GM18505 (cell line): ENCODE measurements around the gene DNLZ.

ENCODE experiments used
- ATAC-seq: cut with Tn5 transposase; IDR thresholded peaks from one replicate; pipeline ENCODE4 v1.9.1; 2021; ENCODE audit not compliant: unreplicated experiment
- POLR2A ChIP-seq: IDR thresholded peaks from 4 replicates; pipeline ENCODE4 v1.6.1; 2011; ENCODE audit warnings: borderline replicate concordance; ENCODE audit not compliant: insufficient read depth, insufficient read length; ENCODE audit errors: extremely low read depth

Gene DNLZ

GRCh38 chr9:136343121-136343883 lies 20.2 kb downstream of the DNLZ start:
- TF ChIP-seq POLR2A: no peak
- ATAC-seq: no peak

GRCh38 chr9:136342181-136343120 lies 21.1 kb downstream of the DNLZ start:
- ATAC-seq: no peak
- no peak for TF ChIP-seq POLR2A

GRCh38 chr9:136341769-136342168 lies 21.8 kb downstream of the DNLZ start:
- ATAC-seq: no peak
- TF ChIP-seq POLR2A: no peak

- no peak for ATAC-seq
- TF ChIP-seq POLR2A: no peak
These were observed 22.4 kb downstream of the DNLZ start for GRCh38 chr9:136341042-136341655.

- no peak for TF ChIP-seq POLR2A
- no peak for ATAC-seq
These were observed 23.0 kb downstream of the DNLZ start for GRCh38 chr9:136340356-136341041.

- no peak for ATAC-seq
- no peak for TF ChIP-seq POLR2A
These were observed 23.6 kb downstream of the DNLZ start for GRCh38 chr9:136339958-136340310.

- TF ChIP-seq POLR2A: no peak
- ATAC-seq: no peak
These were observed 24.2 kb downstream of the DNLZ start for GRCh38 chr9:136339173-136339957.

- ATAC-seq: no peak
- TF ChIP-seq POLR2A: no peak
These were observed 25.0 kb downstream of the DNLZ start for GRCh38 chr9:136338511-136338910.

GRCh38 chr9:136337416-136338395 lies 25.8 kb downstream of the DNLZ start:
- no peak for TF ChIP-seq POLR2A

GRCh38 chr9:136336881-136337280 lies 26.7 kb downstream of the DNLZ start:
- no peak for TF ChIP-seq POLR2A
- no peak for ATAC-seq

More at GRCh38 chr9:136337416-136338395, 25.8 kb downstream of the DNLZ start:
- ATAC-seq: no peak

GRCh38 chr9:136336156-136336870 lies 27.2 kb downstream of the DNLZ start:
- no peak for TF ChIP-seq POLR2A
- no peak for ATAC-seq
